ENCODE measurements around the gene ETV5.

ETV5 gene

GRCh38 chr3:186094696-186095425 lies 14.0 kb downstream of the ETV5 start:
- no peak for DNase-seq

- DNase-seq: no peak
Observed at GRCh38 chr3:186094271-186094670, 14.6 kb downstream of the ETV5 start.

GRCh38 chr3:186093271-186093900 lies 15.5 kb downstream of the ETV5 start:
- no peak for DNase-seq

- no peak for DNase-seq
Observed at GRCh38 chr3:186092360-186093070, 16.4 kb downstream of the ETV5 start.

- no peak for DNase-seq
Observed at GRCh38 chr3:186090901-186091300, 18.0 kb downstream of the ETV5 start.

- DNase-seq: no peak
Observed at GRCh38 chr3:186088335-186088734, 20.6 kb downstream of the ETV5 start.

GRCh38 chr3:186084264-186084663 lies 24.6 kb downstream of the ETV5 start:
- DNase-seq: no peak

GRCh38 chr3:186083746-186084145 lies 25.1 kb downstream of the ETV5 start:
- no peak for DNase-seq

GRCh38 chr3:186082150-186082549 lies 26.7 kb downstream of the ETV5 start:
- DNase-seq: no peak

GRCh38 chr3:186081678-186082077 lies 27.2 kb downstream of the ETV5 start:
- no peak for DNase-seq

- no peak for DNase-seq
Observed at GRCh38 chr3:186080849-186081438, 27.9 kb downstream of the ETV5 start.

GRCh38 chr3:186079925-186080324 lies 29.0 kb downstream of the ETV5 start:
- DNase-seq: no peak

GRCh38 chr3:186077466-186077865 lies 31.4 kb downstream of the ETV5 start:
- no peak for DNase-seq

- no peak for DNase-seq
Observed at GRCh38 chr3:186075931-186076567, 32.8 kb downstream of the ETV5 start.

- DNase-seq: no peak
Observed at GRCh38 chr3:186075489-186075888, 33.4 kb downstream of the ETV5 start.

GRCh38 chr3:186073641-186074040 lies 35.2 kb downstream of the ETV5 start:
- DNase-seq: no peak

GRCh38 chr3:186070996-186071395 lies 37.9 kb downstream of the ETV5 start:
- DNase-seq: no peak

- DNase-seq: no peak
Observed at GRCh38 chr3:186070550-186070949, 38.3 kb downstream of the ETV5 start.

GRCh38 chr3:186070133-186070532 lies 38.8 kb downstream of the ETV5 start:
- no peak for DNase-seq

- DNase-seq: no peak
Observed at GRCh38 chr3:186069199-186069598, 39.7 kb downstream of the ETV5 start.

GRCh38 chr3:186068243-186068552 lies 40.7 kb downstream of the ETV5 start:
- no peak for DNase-seq

GRCh38 chr3:186067360-186068242 lies 41.3 kb downstream of the ETV5 start:
- no peak for DNase-seq

All from NCI-H774 (cell line).